Measurements from ENCODE around the gene FAAH.
"Not testable (repeated sequence)": the region's sequence is repeated elsewhere in the genome, so short reads cannot be mapped to it uniquely, and the experiment has no call there.

The FAAH gene

GRCh38 chr1:46394108-46394871, at the start of gene FAAH:
Gene FAAH, plus strand, starts transcription at chr1:46394317. Its CDS starts 32 bp downstream, at chr1:46394349.
- DNase-seq (ENCODE audit: low read depth), result no peak

- no peak for DNase-seq (ENCODE audit: low read depth)
Observed at GRCh38 chr1:46344481-46344880, 49.6 kb upstream of the FAAH start.

DNA sequence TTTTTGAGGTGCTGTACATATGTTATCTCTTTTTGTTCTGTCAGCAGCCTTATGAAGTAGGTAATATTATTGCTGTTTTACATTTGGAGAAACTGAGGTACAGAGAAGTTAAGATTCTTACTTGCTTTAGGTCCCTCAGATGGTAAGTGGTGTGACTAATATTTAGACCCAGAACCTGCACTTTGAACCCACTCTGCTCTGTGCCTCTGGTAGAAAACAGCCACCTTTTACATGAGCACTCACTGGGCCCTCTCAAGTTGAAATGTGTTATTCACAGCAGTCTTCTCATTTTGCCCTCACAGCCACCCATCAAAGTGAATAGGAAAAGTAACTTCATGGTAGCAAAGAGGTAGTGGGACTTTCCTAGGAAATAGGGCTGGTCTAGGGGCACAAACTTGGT, 48.8 kb upstream of the FAAH start:
- no peak for DNase-seq (ENCODE audit: low read depth)

- no peak for DNase-seq (ENCODE audit: low read depth)
Observed at GRCh38 chr1:46352363-46352762, 41.8 kb upstream of the FAAH start.

DNA sequence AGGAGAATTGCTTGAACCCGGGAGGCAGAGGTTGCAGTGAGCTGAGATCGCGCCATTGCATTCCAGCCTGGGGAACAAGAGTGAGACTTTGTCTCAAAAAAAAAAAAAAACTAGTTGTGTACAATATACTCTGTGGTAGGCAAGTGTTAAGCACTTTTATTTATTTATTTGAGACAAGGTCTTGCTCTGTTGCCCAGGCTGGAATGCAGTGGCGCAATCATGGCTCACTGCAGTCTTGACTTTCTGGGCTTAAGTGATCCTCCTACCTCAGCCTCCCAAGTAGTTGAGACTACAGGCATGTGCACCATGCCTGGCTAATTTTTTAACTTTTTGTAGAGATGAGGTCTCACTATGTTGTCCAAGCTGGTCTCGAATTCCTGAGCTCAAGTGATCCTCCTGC, 38.2 kb upstream of the FAAH start:
- DNase-seq (ENCODE audit: low read depth), result not testable (repeated sequence)

DNA sequence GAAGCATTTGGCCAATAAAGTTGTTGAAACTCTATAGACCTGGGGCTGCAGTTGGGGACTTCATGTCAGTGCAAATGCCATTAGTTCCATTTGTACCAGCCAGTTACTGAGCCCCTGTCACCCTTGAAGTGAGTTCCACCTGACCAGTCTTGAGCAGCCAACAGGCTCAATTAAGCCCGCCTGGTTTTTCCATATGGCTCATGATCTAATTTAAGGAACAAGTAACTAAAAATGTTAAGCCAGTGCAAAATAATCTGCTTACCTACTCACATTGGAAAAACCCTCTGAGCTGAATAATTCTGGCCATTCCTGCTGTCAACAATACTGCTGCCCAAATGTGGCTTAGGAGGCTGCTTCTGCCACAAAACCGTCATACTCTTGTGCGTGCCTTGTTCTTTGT, 32.0 kb upstream of the FAAH start:
- no peak for DNase-seq (ENCODE audit: low read depth)

- no peak for DNase-seq (ENCODE audit: low read depth)
Observed at GRCh38 chr1:46363121-46363520, 31.0 kb upstream of the FAAH start.

DNA sequence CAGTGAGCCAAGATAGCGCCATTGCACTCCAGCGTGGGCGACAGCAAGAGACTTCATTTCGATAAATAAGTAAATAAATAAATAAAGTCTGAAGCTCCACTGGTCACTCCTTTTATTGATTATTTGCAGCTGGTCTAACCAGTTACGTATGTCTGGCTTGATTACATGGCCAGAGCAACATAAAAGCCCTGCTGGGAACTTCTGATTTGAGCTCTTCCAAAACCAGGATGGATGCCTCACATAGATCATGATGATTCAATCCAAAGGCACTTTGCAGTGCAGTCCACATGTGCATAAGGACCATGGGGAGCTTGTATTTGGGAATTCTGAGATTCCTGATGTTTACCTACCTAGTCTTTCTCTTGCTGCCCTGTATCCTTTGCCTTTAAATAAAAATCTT, 29.5 kb upstream of the FAAH start:
- no peak for DNase-seq (ENCODE audit: low read depth)

- not testable (repeated sequence) for DNase-seq (ENCODE audit: low read depth)
Observed at GRCh38 chr1:46365796-46366195, 28.3 kb upstream of the FAAH start.

- no peak for DNase-seq (ENCODE audit: low read depth)
Observed at GRCh38 chr1:46367072-46367471, 27.0 kb upstream of the FAAH start.

GRCh38 chr1:46367701-46368100, 26.4 kb upstream of the FAAH start:
- not testable (repeated sequence) for DNase-seq (ENCODE audit: low read depth)

GRCh38 chr1:46368791-46369190, 25.3 kb upstream of the FAAH start:
- no peak for DNase-seq (ENCODE audit: low read depth)

GRCh38 chr1:46369542-46370213, 24.4 kb upstream of the FAAH start:
- no peak for DNase-seq (ENCODE audit: low read depth)

DNA sequence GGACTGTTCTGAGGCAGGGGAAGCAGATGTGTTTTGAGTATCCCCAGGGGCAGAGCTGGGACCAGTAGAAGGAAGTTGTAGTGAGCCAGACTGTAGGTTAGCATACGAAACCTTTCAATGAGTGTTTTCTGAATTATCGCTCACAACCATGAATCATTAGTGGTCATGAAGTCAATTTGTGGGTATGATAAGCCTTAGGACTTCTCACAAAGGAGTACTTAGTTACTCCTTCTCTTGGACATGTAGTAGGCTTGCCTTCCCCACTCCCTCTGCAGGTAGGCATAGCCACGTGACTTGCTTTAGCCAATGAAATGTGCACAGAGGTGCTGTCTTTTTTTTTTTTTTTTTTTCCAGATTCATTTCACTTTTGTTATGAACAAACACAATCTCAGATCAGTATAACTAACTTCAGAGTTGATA, 23.9 kb upstream of the FAAH start:
- DNase-seq (ENCODE audit: low read depth), result no peak

DNA sequence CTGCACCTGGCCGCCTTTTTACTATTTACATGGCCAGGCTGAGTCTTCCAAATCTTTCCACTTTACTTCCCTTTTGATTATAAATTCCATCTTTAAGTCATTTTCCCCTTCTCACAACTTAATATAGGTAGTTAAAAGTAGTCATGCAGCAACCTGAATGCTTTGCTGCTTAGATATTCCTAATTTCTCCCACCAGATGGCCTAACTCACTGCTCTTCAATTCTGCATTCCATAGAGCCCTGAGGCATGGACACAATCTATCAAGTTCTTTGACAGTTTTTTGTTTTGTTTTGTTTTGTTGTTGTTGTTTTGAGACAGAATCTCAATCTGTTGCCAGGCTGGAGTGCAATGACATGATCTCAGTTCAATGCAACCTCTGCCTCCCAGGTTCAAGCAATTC, 21.7 kb upstream of the FAAH start:
- no peak for DNase-seq (ENCODE audit: low read depth)

DNA sequence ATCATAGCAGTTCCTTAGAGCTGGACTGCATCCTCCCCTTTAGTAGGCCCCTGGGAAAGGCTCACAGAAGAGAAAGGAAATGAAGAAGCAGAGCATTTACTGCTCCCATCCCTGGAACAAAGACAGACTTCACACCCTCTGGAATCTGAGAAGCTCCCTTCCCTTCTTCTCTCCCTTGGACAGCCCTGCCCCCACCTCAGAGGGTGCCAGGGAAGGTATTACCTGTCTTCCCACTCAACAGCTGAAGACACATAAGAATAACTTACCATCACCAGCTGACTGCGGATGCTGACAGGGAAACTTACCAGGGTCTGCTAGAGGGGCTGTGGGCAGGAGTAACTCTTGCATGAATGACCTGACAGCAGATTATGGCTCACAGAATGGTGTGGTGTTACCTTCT, 14.1 kb upstream of the FAAH start:
- DNase-seq (ENCODE audit: low read depth), result no peak

GRCh38 chr1:46380508-46380907, 13.6 kb upstream of the FAAH start:
- DNase-seq (ENCODE audit: low read depth), result no peak

GRCh38 chr1:46393510-46393909, 607 bp upstream of the FAAH start:
- no peak for DNase-seq (ENCODE audit: low read depth)

DNA sequence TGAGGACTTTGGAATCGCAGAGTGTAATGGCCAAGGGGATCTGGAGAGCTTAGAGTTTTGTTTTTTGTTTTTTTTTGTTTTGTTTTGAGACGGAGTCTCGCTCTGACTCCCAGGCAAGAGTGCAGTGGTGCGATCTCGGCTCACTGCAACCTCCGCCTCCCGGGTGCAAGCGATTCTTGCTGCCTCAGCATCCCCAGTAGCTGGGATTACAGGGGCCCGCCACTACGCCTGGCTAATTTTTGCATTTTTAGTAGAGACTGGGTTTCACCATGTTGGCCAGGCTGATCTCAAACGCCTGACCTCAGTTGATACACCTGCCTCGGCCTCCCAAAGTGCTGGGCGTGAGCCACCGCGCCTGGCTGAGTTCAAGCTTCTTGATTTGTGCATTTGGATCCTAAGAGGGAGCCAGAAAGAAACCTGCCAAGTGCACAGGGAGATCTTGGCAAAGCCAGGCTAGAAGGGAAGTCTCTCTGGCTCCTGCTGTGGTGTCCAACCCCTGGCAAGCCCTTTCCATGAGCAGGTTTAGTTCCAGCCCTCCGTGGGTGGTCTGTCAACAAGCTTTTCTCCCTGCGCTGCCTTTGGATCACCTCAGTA, 852 bp downstream of the FAAH start:
- no peak for DNase-seq (ENCODE audit: low read depth)

GRCh38 chr1:46396441-46397398, 2.6 kb downstream of the FAAH start:
- DNase-seq (ENCODE audit: low read depth), result no peak

- no peak for DNase-seq (ENCODE audit: low read depth)
Observed at GRCh38 chr1:46399307-46399706, 5.2 kb downstream of the FAAH start.

GRCh38 chr1:46400421-46400820, 6.3 kb downstream of the FAAH start:
- DNase-seq (ENCODE audit: low read depth), result no peak

All from stimulated activated CD8-positive, alpha-beta memory T cell treated with anti-CD3 and anti-CD28 coated beads, Interleukin-7, amount 100 ng/mL, for 24 hours (primary cell).